H1 (cell line): ENCODE results near the gene ALDH3B1. TPM values are rescaled to one million over a fixed set of nuclear protein-coding genes. Genes with fewer than 3 reads are reported as not detected.

ENCODE experiments used
- CTCF ChIA-PET: fragments of 300-600 bp; sonication (Branson Sonifier 250); formaldehyde crosslinking; loops from one replicate; lab custom pipeline; 2021; ENCODE audit not compliant: partially characterized antibody; lab: Charles Lee
- POLR2A ChIA-PET: fragments of 300-600 bp; sonication (Branson Sonifier 250); formaldehyde crosslinking; loops from one replicate; lab custom pipeline; 2021; ENCODE audit warnings: inconsistent platforms; ENCODE audit not compliant: partially characterized antibody; lab: Charles Lee
- DNase-seq, 2 experiments: peaks; one replicate each; pipeline versions ENCODE4 v3.0.0 to v3.0.0-alpha.2; 2010 to 2022; ENCODE audit warnings: low spot score in 2 of 2, low read depth in 1 of 2, mixed read lengths in 1 of 2
- FAIRE-seq: peaks from 2 replicates; lab custom pipeline; 2011; peaks lifted over from hg19 to GRCh38; lab: Jason Lieb, UNC
- H2AFZ ChIP-seq: 2 replicates; pipeline ENCODE4 v1.8.1; 2012; ENCODE audit warnings: low read length, inconsistent platforms
- H2AK5ac ChIP-seq: 2 replicates; pipeline ENCODE4 v1.6.1; 2013; ENCODE audit warnings: low read depth, low read length
- H2BK120ac ChIP-seq: replicated peaks from 2 replicates; pipeline ENCODE3; 2013; ENCODE audit warnings: low read depth, low read length, inconsistent platforms
- H2BK12ac ChIP-seq: 2 replicates; pipeline ENCODE4 v1.6.1; 2013; ENCODE audit warnings: low read depth, low read length
- H2BK15ac ChIP-seq: 2 replicates; pipeline ENCODE4 v1.6.1; 2013; ENCODE audit warnings: low read length
- H2BK20ac ChIP-seq: 2 replicates; pipeline ENCODE4 v1.6.1; 2013; ENCODE audit warnings: low read length
- H2BK5ac ChIP-seq: 2 replicates; pipeline ENCODE4 v1.6.1; 2013; ENCODE audit warnings: low read depth, low read length
- H3K14ac ChIP-seq: 2 replicates; pipeline ENCODE4 v1.6.1; 2013; ENCODE audit warnings: inconsistent platforms; ENCODE audit not compliant: insufficient read length
- H3K18ac ChIP-seq: 2 replicates; pipeline ENCODE4 v1.6.1; 2013; ENCODE audit warnings: low read length; ENCODE audit errors: extremely low read depth
- H3K23ac ChIP-seq: 2 replicates; pipeline ENCODE4 v1.6.1; 2013; ENCODE audit warnings: inconsistent platforms; ENCODE audit not compliant: insufficient read length
- H3K23me2 ChIP-seq: 2 replicates; pipeline ENCODE4 v1.6.1; 2013; ENCODE audit warnings: low read depth, low read length
- H3K27ac ChIP-seq: 2 replicates; pipeline ENCODE4 v1.6.1; 2011; ENCODE audit warnings: low read depth, low read length, inconsistent platforms
- H3K27me3 ChIP-seq, 4 experiments: replicated peaks in 1 of 4; 1 replicate in 1 of 4; 2 replicates in 3 of 4; pipeline versions ENCODE4 v1.6.1 to v1.8.1; 2011 to 2013; ENCODE audit warnings: low read length in 3 of 4, mild to moderate bottlenecking in 3 of 4, inconsistent platforms in 2 of 4, mixed read lengths in 2 of 4, moderate library complexity in 1 of 4; ENCODE audit not compliant: control insufficient read depth in 3 of 4, insufficient read depth in 3 of 4; ENCODE audit errors: extremely low read depth in 1 of 4
- H3K36me3 ChIP-seq, 4 experiments: 2 replicates each; pipeline versions ENCODE4 v1.6.1 to v1.8.1; 2011 to 2013; ENCODE audit warnings: mild to moderate bottlenecking in 4 of 4, low read length in 3 of 4, moderate library complexity in 2 of 4, control low read depth in 1 of 4, inconsistent platforms in 1 of 4; ENCODE audit not compliant: insufficient read depth in 4 of 4, control insufficient read depth in 2 of 4
- H3K4ac ChIP-seq: replicated peaks from 2 replicates; pipeline ENCODE3; 2013; ENCODE audit warnings: low read length, low read depth, mixed read lengths, inconsistent platforms; ENCODE audit not compliant: insufficient read length
- H3K4me1 ChIP-seq, 4 experiments: replicated peaks in 1 of 4; 1 replicate in 1 of 4; 2 replicates in 3 of 4; pipeline versions ENCODE4 v1.6.1 to v1.8.1; 2011 to 2013; ENCODE audit warnings: low read length in 3 of 4, inconsistent platforms in 2 of 4, mixed read lengths in 1 of 4; ENCODE audit not compliant: insufficient read depth in 4 of 4, control insufficient read depth in 3 of 4
- H3K4me2 ChIP-seq, 2 experiments: 2 replicates each; pipeline versions ENCODE4 v1.6.1 to v1.8.1; 2011 to 2013; ENCODE audit warnings: low read depth in 2 of 2, low read length in 2 of 2, control low read depth in 1 of 2, inconsistent platforms in 1 of 2, mild to moderate bottlenecking in 1 of 2; ENCODE audit not compliant: insufficient read depth in 1 of 2
- H3K4me3 ChIP-seq, 4 experiments: fragments of 200-600, 300-600 bp in 1 of 4; sonication (generic), shearing (Covaris generic), sonication (Bioruptor Twin) in 1 of 4; 2 replicates each; pipeline versions ENCODE4 v1.5.1 to v1.8.1; 2011 to 2016; ENCODE audit warnings: low read length in 4 of 4, low read depth in 3 of 4, control low read depth in 2 of 4, inconsistent platforms in 2 of 4, mild to moderate bottlenecking in 2 of 4, mixed read lengths in 1 of 4, moderate library complexity in 1 of 4; ENCODE audit not compliant: insufficient read depth in 2 of 4; ENCODE audit errors: extremely low read depth in 1 of 4
- H3K56ac ChIP-seq: replicated peaks from 2 replicates; pipeline ENCODE3; 2013; ENCODE audit warnings: low read depth, mild to moderate bottlenecking, mixed read lengths, low read length, inconsistent platforms; ENCODE audit not compliant: insufficient read length
- H3K79me1 ChIP-seq: 2 replicates; pipeline ENCODE4 v1.6.1; 2013; ENCODE audit warnings: low read depth, low read length, control low read depth
- H3K79me2 ChIP-seq, 2 experiments: 2 replicates each; pipeline versions ENCODE4 v1.6.1 to v1.8.1; 2012 to 2013; ENCODE audit warnings: low read length in 2 of 2, mild to moderate bottlenecking in 2 of 2, inconsistent platforms in 1 of 2; ENCODE audit not compliant: insufficient read depth in 2 of 2, control insufficient read depth in 1 of 2
- H3K9ac ChIP-seq, 4 experiments: replicated peaks in 1 of 4; 1 replicate in 1 of 4; 2 replicates in 3 of 4; pipeline versions ENCODE4 v1.6.1 to v1.8.1; 2011 to 2013; ENCODE audit warnings: low read depth in 3 of 4, low read length in 3 of 4, control low read depth in 2 of 4, mild to moderate bottlenecking in 2 of 4, moderate library complexity in 2 of 4, inconsistent platforms in 1 of 4; ENCODE audit errors: extremely low read depth in 1 of 4
- H3K9me3 ChIP-seq, 2 experiments: 2 replicates each; pipeline versions ENCODE4 v1.6.1 to v1.8.1; 2012 to 2013; ENCODE audit warnings: mild to moderate bottlenecking in 2 of 2, moderate library complexity in 2 of 2, control low read depth in 1 of 2, inconsistent platforms in 1 of 2, low read depth in 1 of 2, low read length in 1 of 2, mixed read lengths in 1 of 2; ENCODE audit not compliant: insufficient read depth in 2 of 2
- H4K20me1 ChIP-seq, 2 experiments: replicated peaks in 1 of 2; 2 replicates each; pipeline versions ENCODE3 to v1.8.1; 2011 to 2013; ENCODE audit warnings: inconsistent platforms in 2 of 2, low read length in 2 of 2, mild to moderate bottlenecking in 1 of 2; ENCODE audit not compliant: insufficient read depth in 2 of 2, control insufficient read depth in 1 of 2
- H4K5ac ChIP-seq: 2 replicates; pipeline ENCODE4 v1.6.1; 2013; ENCODE audit warnings: low read length, low read depth, mixed read lengths, inconsistent platforms; ENCODE audit not compliant: insufficient read length
- H4K8ac ChIP-seq: 2 replicates; pipeline ENCODE4 v1.8.0; 2013; ENCODE audit warnings: mild to moderate bottlenecking, moderate library complexity, low read length, inconsistent platforms; ENCODE audit not compliant: insufficient read depth; ENCODE audit errors: extremely low read depth
- H4K91ac ChIP-seq: replicated peaks from 2 replicates; pipeline ENCODE3; 2013; ENCODE audit warnings: low read length, mixed read lengths, inconsistent platforms; ENCODE audit not compliant: insufficient read length
- EGR1 ChIP-seq: IDR thresholded peaks from 2 replicates; pipeline ENCODE4 v1.6.1; 2011; ENCODE audit warnings: low read depth, low read length, borderline replicate concordance
- SIN3A ChIP-seq, 2 experiments: IDR thresholded peaks in 1 of 2; conservative IDR thresholded peaks in 1 of 2; 2 replicates each; pipeline ENCODE4 v1.6.1; 2011 to 2012; ENCODE audit warnings: low read length in 2 of 2, improper control_type of control experiment in 1 of 2, low read depth in 1 of 2, mild to moderate bottlenecking in 1 of 2
- WGBS, 2 experiments: shearing (Covaris generic) in 1 of 2; methylation state at CpG; one replicate each; pipeline versions ENCODE4 v1.1.6 to v1.1.7; 2013 to 2015; ENCODE audit warnings: low lambda C conversion rate in 2 of 2, mixed read lengths in 2 of 2, inconsistent platforms in 1 of 2, low coverage in 1 of 2, missing lambda C conversion rate in 1 of 2; ENCODE audit not compliant: insufficient replicate concordance in 2 of 2, insufficient coverage in 1 of 2, insufficient read length in 1 of 2; ENCODE audit errors: extremely low coverage in 1 of 2, missing lambda C conversion rate in 1 of 2; 5-methylcytosine and 5-hydroxymethylcytosine counted together
- polyA plus RNA-seq, 7 experiments: library from polyadenylated mRNA; depleted of rRNA in 3 of 7; stranded (reverse) in 5 of 7; unstranded in 2 of 7; fragments of >200 nt in 5 of 7; fragments of 200-250 nt in 2 of 7; gene quantifications; 1 replicate in 5 of 7; 2 replicates in 1 of 7; 4 replicates in 1 of 7; pipeline versions ENCODE4 v1.2.1 to v1.2.3, GENCODE V29; 2011 to 2013; ENCODE audit warnings: missing spikeins in 2 of 7, mixed read lengths in 2 of 7
- total RNA-seq: library from RNA; stranded (reverse); fragmentation: NEBNext Ultra II Directional; extraction: Animal tissue kit (Norgen Biotek cat#: 25700); gene quantifications from 2 replicates; pipeline ENCODE4 v1.2.1, GENCODE V29; 2021

The ALDH3B1 gene
- total and polyA plus RNA-seq, 2 of the 8 experiments (the other 6 are each of a cell fraction or from before 2014, with no cell fraction given) = 0.32 to 0.47 TPM

DNA sequence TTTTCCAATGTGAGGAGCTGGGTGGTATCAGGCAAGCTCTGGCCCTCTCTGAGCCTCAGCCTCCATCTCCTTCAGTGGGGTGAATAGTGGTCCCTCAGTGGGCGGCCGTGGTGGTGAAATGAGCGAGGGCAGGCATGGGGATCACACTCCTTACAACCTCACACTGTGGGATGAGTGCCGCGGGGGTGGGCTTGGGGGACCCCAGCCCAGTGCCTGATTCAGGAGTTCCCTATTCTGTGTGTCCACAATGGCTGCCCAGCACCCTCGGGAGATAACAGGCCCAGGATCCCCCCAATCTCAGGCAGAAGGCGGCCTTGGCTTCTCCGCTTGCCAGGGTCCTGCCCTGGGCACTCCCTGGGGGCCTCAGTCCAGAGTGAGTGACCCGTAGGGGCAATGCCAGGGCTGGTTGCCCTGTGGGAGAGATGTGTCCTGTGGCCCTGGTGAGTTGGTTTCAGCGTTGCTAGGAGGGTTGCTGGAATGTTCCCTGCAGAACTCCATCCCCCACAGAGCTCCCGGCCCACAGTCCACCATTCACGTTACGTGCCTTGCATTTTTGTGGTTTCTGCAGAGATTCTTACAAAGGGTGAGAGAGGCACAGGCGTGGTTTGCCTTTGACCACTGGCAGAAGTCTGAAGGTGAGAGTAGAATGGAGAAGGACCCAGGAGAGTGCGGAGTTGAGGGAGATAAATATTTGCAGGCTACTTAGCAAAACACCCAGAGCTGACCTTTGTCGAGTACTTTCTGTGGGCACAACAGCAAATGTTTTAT is 2.9 kb downstream of the ALDH3B1 start:
- no peak overlapping the region for H3K27ac ChIP-seq
- H2AFZ ChIP-seq = no peak overlapping the region
- no peak overlapping the region for H4K8ac ChIP-seq
- no peaks in the 10 kb centered on the region for H3K36me3 ChIP-seq
- FAIRE-seq = no peak
- no peaks in the 10 kb centered on the region for H3K79me1 ChIP-seq
- H2AK5ac ChIP-seq = no peak overlapping the region
- H3K4me1 ChIP-seq = peaks cover 0 to 15% (median 12%) of the 10 kb centered on the region in 4 experiments; a peak in 6 of 7 replicates
- H3K56ac ChIP-seq = no peak overlapping the region
- H3K23ac ChIP-seq = no peak overlapping the region
- H3K4me2 ChIP-seq = no peak overlapping the region
- H3K14ac ChIP-seq = no peak overlapping the region
- 0 out of 2 replicates have a peak, but pooled peaks have one; percentile 3 for TF ChIP-seq EGR1
- no peak for TF ChIP-seq SIN3A (conservative IDR thresholded peaks at IDR 0.05 in 1 of 2, IDR thresholded peaks at IDR 0.05 in 1 of 2; ENCODE audit: low read depth in 1 of 2, low read length in 2 of 2)
- TF ChIP-seq, all 59 proteins: peak for 1
- Histone ChIP-seq H4K5ac (no peak overlapping the region), H3K79me2 (no peaks in the 10 kb centered on the region), H4K20me1 (no peaks in the 10 kb centered on the region), H2BK5ac (no peak overlapping the region), H4K91ac (no peak overlapping the region), H3K18ac (no peak overlapping the region), H2BK12ac (no peak overlapping the region), H2BK20ac (no peak overlapping the region), H3K23me2 (no peaks in the 10 kb centered on the region), H3K9me3 (no peaks in the 10 kb centered on the region), H2BK15ac (no peak overlapping the region), H3K27me3 (no peaks in the 10 kb centered on the region), H3K4ac (no peak overlapping the region), H3K4me3 (no peak overlapping the region), H3K9ac (no peak overlapping the region), H2BK120ac (no peak overlapping the region)
- DNase-seq = no peak
- 88% methylated on average over 16 of the region's 16 CpGs; no CpG with 5 or more reads in 1 of the 2 experiments for WGBS, 2 experiments
- CTCF ChIA-PET = interaction anchor here (1.6 kb wide), 1 partner anchor 25 kb away, joined by 6 read pairs; the partner anchor contains the start of gene TCIRG1
- POLR2A ChIA-PET = interaction anchor here (0.7 to 2.8 kb wide), 4 partner anchors 8 to 30 kb away, joined by 3 to 14 read pairs (median 4); partner anchors contain the start of gene TCIRG1
